Measurements from ENCODE around the gene OSBPL1A. TPM values are rescaled to one million over a fixed set of nuclear protein-coding genes. Genes with fewer than 3 reads are reported as not detected.

Gene OSBPL1A
- 34.8 TPM for total RNA-seq

- peak; percentile 91 for DNase-seq
These were observed at the start of gene OSBPL1A for GRCh38 chr18:24397694-24398368. Gene OSBPL1A, minus strand, starts transcription at chr18:24397824. Its CDS starts 20,291 bp downstream, at chr18:24377533.

- DNase-seq = no peak
These were observed 49.4 kb upstream of the OSBPL1A start for GRCh38 chr18:24446953-24447538.

GRCh38 chr18:24446453-24446852 is 48.8 kb upstream of the OSBPL1A start:
- no peak for DNase-seq

DNA sequence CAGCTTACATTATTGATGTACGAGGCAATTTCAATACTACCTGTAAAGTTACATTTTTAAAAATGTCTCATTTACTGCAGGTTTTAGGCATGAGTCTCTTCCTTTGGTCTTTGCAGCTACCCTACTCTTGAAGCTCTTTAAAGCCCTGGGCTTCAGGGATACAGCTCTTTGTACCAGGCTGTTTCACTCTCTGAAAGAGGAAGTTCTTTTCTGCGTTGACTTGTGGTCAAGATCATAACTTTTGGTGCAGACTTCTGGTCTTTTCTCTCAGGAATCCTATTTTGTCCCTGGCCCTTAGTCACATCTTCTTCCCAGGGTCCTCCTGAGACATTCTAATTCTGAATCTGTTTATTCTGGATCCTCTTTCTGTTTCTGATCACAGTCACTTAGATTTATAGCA is 46.2 kb upstream of the OSBPL1A start:
- no peak for DNase-seq

GRCh38 chr18:24436939-24437338 is 39.3 kb upstream of the OSBPL1A start:
- no peak for DNase-seq

- no peak for DNase-seq
These were observed 35.0 kb upstream of the OSBPL1A start for GRCh38 chr18:24432618-24433017.

GRCh38 chr18:24429188-24429587 is 31.6 kb upstream of the OSBPL1A start:
- no peak for DNase-seq

DNA sequence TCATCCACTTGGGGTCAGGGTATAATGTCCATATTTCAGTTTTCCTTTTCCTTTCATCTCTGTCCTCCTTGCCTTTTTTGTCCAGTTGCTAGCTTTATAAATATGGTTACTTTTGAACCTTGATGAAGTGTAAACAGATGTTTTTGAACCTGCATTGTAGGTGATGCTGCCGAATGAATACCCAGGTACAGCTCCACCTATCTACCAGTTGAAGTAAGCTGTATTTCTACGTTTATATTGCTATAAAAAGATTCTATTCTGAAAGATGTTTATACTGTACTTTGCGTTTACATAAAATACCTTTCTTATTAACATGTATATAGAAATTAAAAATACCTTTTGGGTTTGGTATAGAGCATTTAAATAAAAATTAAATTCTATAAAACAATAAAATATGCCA is 31.1 kb upstream of the OSBPL1A start:
- DNase-seq = no peak

- no peak for DNase-seq
These were observed 29.9 kb upstream of the OSBPL1A start for GRCh38 chr18:24427484-24427883.

GRCh38 chr18:24426398-24427294 is 29.0 kb upstream of the OSBPL1A start, which contains the start of gene IMPACT:
Gene IMPACT, plus strand, starts transcription at chr18:24426670. Its CDS starts 87 bp downstream, at chr18:24426757.
- peak; percentile 72 for DNase-seq

GRCh38 chr18:24426073-24426397 is 28.4 kb upstream of the OSBPL1A start:
- no peak for DNase-seq

DNA sequence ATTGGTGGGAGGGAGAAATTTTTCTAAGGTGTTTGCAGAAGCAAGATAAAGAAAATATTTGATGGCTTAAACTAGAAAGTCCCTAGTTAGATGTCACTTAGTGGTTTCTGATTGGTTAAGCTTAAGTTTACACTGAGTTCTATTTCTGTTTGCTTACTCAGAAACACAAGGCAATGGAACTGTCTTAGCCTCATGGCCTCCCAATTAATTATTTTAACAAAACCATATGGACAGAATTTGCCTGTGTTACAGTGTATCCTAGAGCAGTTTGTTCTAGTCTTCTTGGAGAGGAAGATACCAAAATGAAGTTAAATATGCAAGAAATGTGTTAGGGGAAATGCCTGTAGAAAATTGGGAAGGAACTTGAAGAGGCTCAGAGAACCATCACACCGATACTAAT is 24.2 kb upstream of the OSBPL1A start:
- DNase-seq = no peak

DNA sequence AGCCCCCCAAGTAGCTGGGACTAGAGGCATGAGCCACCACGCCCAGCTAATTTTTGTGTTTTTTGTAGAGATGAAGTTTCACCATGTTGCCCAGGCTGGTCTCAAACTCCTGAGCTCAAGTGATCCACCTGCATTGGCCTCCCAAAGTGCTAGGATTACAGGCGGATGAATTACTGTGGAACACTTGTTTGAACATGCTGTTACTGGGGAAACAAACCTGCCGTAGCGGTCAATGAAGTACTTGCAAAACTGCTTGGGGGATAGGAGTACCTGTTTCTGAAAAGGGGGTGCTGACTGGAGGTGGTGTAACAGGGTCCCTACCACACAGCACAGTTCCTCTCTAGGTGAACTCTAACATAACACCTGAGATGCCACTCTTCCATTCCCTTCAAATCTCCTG is 22.9 kb upstream of the OSBPL1A start:
- no peak for DNase-seq

- no peak for DNase-seq
These were observed 19.9 kb upstream of the OSBPL1A start for GRCh38 chr18:24417480-24417879.

DNA sequence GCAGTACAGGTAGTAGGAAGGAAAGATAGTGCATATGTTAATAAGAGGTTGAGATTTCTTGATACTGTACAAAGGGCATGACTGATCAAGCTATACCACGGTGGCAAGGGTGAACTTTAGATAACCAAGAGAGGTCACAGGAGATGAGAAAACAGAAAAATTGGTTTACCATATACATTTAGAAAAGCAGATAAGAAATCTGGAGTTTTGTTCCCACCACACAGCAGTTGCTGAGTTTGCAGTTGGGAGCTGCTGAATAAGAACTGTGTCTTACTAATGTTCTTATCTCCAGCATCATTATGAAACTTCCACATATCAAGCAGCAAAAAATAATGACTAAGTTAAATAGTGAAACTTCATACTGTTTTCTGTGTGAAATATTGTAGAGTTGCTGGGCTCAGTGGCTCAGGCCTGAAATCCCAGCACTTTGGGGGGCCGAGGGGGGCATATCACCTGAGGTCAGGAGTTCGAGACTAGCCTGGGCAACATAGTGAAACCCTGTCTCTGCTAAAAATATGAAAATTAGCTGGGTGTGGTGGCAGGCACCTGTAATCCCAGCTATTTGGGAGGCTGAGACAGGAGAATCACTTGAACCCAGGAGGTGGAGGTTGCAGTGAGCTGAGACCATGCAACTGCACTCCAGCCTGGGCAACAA is 16.9 kb upstream of the OSBPL1A start:
- no peak for DNase-seq

- DNase-seq = no peak
These were observed 15.5 kb upstream of the OSBPL1A start for GRCh38 chr18:24413148-24413547.

DNA sequence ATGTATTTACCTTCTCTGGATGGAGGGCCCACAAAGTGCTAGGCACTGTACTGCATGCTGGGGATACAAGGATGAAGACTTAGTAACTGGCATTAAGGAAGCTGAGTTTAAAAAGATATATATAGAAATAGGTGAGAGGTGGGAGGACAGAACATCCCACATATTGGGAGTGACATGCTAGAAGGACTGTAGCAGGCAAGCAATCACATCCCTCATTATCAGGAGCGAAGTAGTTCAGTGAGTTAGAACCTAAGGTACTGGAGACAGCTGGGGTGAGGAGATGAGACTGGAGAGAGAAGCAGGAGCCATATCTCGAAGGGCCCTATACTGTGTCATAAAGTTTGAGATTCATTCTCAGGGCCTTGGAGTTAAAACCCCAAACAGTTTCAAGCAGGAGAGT is 10.9 kb upstream of the OSBPL1A start:
- no peak for DNase-seq

GRCh38 chr18:24404591-24404990 is 7.0 kb upstream of the OSBPL1A start:
- DNase-seq = no peak

- DNase-seq = no peak
These were observed 5.5 kb upstream of the OSBPL1A start for GRCh38 chr18:24403076-24403475.

DNA sequence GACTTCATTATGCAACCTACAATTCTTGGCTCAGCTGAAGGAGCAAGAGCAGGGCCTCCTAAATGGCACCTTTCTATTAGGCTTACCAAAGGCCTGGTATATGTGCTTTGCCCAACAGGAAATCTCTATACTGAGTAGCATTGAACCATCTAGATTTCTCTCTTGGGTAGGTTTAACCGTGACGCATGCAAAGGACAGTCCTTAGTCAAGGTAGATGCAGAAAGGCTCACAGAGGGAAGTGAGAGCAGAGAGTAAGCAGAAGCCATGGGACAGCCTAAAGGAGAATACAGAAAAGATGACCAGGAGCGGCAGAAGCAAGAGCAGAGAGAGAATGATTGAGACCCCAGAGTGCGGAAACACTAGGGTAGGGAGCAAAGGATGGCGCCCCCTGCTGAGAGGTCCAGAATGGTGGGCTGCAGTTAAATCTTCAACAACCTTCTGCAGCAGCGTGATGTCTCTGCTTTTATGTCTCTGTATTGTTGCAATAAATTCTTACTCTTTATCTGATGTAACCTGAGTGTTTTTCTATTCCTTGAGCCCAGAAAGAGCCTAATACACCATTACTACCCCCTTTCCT is 4.7 kb upstream of the OSBPL1A start:
- DNase-seq = no peak

GRCh38 chr18:24400587-24400986 is 3.0 kb upstream of the OSBPL1A start:
- DNase-seq = no peak

- DNase-seq = no peak
These were observed 916 bp upstream of the OSBPL1A start for GRCh38 chr18:24398540-24398939.
